ENCODE results near the gene PRSS2. TPM values are rescaled to one million over a fixed set of nuclear protein-coding genes. Genes with fewer than 3 reads are reported as not detected.

Gene PRSS2
- total and polyA plus RNA-seq, 2 donors (not counting 3 experiments of a cell fraction or from before 2014, with no cell fraction given): 0.25 TPM; not detected in 1

DNA sequence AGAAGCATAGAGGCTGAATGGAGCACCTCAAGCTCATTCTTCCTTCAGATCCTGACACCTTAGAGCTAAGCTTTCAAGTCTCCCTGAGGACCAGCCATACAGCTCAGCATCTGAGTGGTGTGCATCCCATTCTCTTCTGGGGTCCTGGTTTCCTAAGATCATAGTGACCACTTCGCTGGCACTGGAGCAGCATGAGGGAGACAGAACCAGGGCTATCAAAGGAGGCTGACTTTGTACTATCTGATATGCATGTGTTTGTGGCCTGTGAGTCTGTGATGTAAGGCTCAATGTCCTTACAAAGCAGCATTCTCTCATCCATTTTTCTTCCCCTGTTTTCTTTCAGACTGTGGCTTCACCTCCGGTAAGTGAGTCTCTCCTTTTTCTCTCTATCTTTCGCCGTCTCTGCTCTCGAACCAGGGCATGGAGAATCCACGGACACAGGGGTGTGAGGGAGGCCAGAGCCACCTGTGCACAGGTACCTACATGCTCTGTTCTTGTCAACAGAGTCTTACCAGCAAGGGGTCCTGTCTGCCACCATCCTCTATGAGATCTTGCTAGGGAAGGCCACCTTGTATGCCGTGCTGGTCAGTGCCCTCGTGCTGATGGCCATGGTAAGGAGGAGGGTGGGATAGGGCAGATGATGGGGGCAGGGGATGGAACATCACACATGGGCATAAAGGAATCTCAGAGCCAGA is 31.0 kb downstream of the PRSS2 start:
- CTCF ChIA-PET: interaction anchor here (2.0 kb wide), 1 partner anchor 9 kb away, joined by 8 read pairs; no protein-coding TSS in a partner anchor
- Histone ChIP-seq H2AFZ (ENCODE audit: low read depth, low read length) (no peak overlapping the region), H3K4me1 (ENCODE audit: control insufficient read depth, extremely low read depth, insufficient read depth, low read length) (peaks cover 34% of the 10 kb centered on the region), H3K4me2 (ENCODE audit: insufficient read depth, low read length) (no peak overlapping the region), H3K36me3 (ENCODE audit: control insufficient read depth in 2 of 2, extremely low read depth in 1 of 2, insufficient read depth in 2 of 2, low read length in 2 of 2) (peaks cover 0 to 9% of the 10 kb centered on the region in 2 experiments), H3K27me3 (ENCODE audit: control insufficient read depth in 2 of 2, insufficient read depth in 2 of 2, low read length in 2 of 2) (no peaks in the 10 kb centered on the region), H3K27ac (ENCODE audit: insufficient read depth, low read depth, low read length) (no peak overlapping the region), H4K20me1 (replicated peaks; ENCODE audit: control insufficient read depth, extremely low read depth, insufficient read depth, low read length) (no peaks in the 10 kb centered on the region), H3K9me1 (replicated peaks; ENCODE audit: control insufficient read depth, extremely low read depth, insufficient read depth, low read length) (no peaks in the 10 kb centered on the region), H3K9ac (replicated peaks; ENCODE audit: extremely low read depth, insufficient read depth, low read length) (no peak overlapping the region), H3K79me2 (ENCODE audit: control insufficient read depth, insufficient read depth, low read length) (peaks cover 57% of the 10 kb centered on the region), H3K4me3 (replicated peaks in 1 of 3; ENCODE audit: insufficient read depth in 1 of 3, low read depth in 1 of 3, low read length in 3 of 3) (no peak overlapping the region), H3K9me3 (replicated peaks; ENCODE audit: control insufficient read depth, insufficient read depth, low read length) (no peaks in the 10 kb centered on the region)
- no TSS peak for BruUV-seq (replicated peaks)
- TF ChIP-seq POLR2A (IDR thresholded peaks at IDR 0.05; ENCODE audit: low read depth, low read length): no peak
- DNase-seq (ENCODE audit: low read depth, low spot score) (no peak), FAIRE-seq (no peak)
- POLR2A ChIA-PET: no interaction called here
- intact Hi-C loops (cut with micrococcal nuclease) (no loop called here), dilution Hi-C loops (cut with MboI; ENCODE audit: extremely low pct_ligation_motif_present, low sequenced_read_pairs) (no loop called here)

DNA sequence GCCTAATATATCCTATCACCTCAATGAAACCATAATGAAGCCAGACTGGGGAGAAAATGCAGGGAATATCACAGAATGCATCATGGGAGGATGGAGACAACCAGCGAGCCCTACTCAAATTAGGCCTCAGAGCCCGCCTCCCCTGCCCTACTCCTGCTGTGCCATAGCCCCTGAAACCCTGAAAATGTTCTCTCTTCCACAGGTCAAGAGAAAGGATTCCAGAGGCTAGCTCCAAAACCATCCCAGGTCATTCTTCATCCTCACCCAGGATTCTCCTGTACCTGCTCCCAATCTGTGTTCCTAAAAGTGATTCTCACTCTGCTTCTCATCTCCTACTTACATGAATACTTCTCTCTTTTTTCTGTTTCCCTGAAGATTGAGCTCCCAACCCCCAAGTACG is 31.5 kb downstream of the PRSS2 start:
- peaks cover 0 to 9% of the 10 kb centered on the region in 2 experiments for H3K36me3 ChIP-seq (ENCODE audit: control insufficient read depth in 2 of 2, extremely low read depth in 1 of 2, insufficient read depth in 2 of 2, low read length in 2 of 2)
- H4K20me1 ChIP-seq (replicated peaks; ENCODE audit: control insufficient read depth, extremely low read depth, insufficient read depth, low read length): no peaks in the 10 kb centered on the region
- dilution Hi-C loops (cut with MboI; ENCODE audit: extremely low pct_ligation_motif_present, low sequenced_read_pairs): no loop called here
- CTCF ChIA-PET: interaction anchor here (2.0 kb wide), 1 partner anchor 9 kb away, joined by 8 read pairs; no protein-coding TSS in a partner anchor
- POLR2A ChIA-PET: no interaction called here
- H3K9me1 ChIP-seq (replicated peaks; ENCODE audit: control insufficient read depth, extremely low read depth, insufficient read depth, low read length): no peaks in the 10 kb centered on the region
- no peak overlapping the region for H3K27ac ChIP-seq (ENCODE audit: insufficient read depth, low read depth, low read length)
- H3K9ac ChIP-seq (replicated peaks; ENCODE audit: extremely low read depth, insufficient read depth, low read length): no peak overlapping the region
- no peaks in the 10 kb centered on the region for H3K27me3 ChIP-seq (ENCODE audit: control insufficient read depth in 2 of 2, insufficient read depth in 2 of 2, low read length in 2 of 2)
- peaks cover 52% of the 10 kb centered on the region for H3K79me2 ChIP-seq (ENCODE audit: control insufficient read depth, insufficient read depth, low read length)
- H3K4me2 ChIP-seq (ENCODE audit: insufficient read depth, low read length): no peak overlapping the region
- FAIRE-seq (no peak), DNase-seq (ENCODE audit: low read depth, low spot score) (no peak)
- H3K4me1 ChIP-seq (ENCODE audit: control insufficient read depth, extremely low read depth, insufficient read depth, low read length): peaks cover 40% of the 10 kb centered on the region
- no peak overlapping the region for H3K4me3 ChIP-seq (replicated peaks in 1 of 3; ENCODE audit: insufficient read depth in 1 of 3, low read depth in 1 of 3, low read length in 3 of 3)
- intact Hi-C loops (cut with micrococcal nuclease): no loop called here
- TF ChIP-seq POLR2A (IDR thresholded peaks at IDR 0.05; ENCODE audit: low read depth, low read length) (no peak), POLR2AphosphoS5 (IDR thresholded peaks at IDR 0.05; ENCODE audit: insufficient read depth, low read depth, low read length) (no peak), FOS (IDR thresholded peaks at IDR 0.05; ENCODE audit: borderline replicate concordance, insufficient read depth, low read length) (no peak), MYC (IDR thresholded peaks at IDR 0.05; ENCODE audit: low read depth, low read length) (no peak)
- H2AFZ ChIP-seq (ENCODE audit: low read depth, low read length): no peak overlapping the region
- no TSS peak for BruUV-seq (replicated peaks)
- no peaks in the 10 kb centered on the region for H3K9me3 ChIP-seq (replicated peaks; ENCODE audit: control insufficient read depth, insufficient read depth, low read length)
